Natural killer cell (primary cell): ENCODE measurements around the gene ATP2B2. TPM values are rescaled to one million over a fixed set of nuclear protein-coding genes. Genes with fewer than 3 reads are reported as not detected.

Experiments
- ATAC-seq, 3 donors: fragments of 150-1000 bp in 2 of 3; fragments of 200-7000 bp in 1 of 3; cut with Tn5 transposase; 1 replicate in 1 of 3; 2 replicates in 2 of 3; pipeline ENCODE4 v1.10.0; 2021; ENCODE audit warnings: mild to moderate bottlenecking in 2 of 3, moderate library complexity in 2 of 3
- DNase-seq, 2 donors: peaks; one replicate each; pipeline versions ENCODE4 v3.0.0 to v3.0.0-alpha.2; 2013 to 2021; ENCODE audit warnings: mixed read lengths in 1 of 2
- H3K27ac ChIP-seq: one replicate; pipeline ENCODE4 v1.5.1; 2013; ENCODE audit warnings: mild to moderate bottlenecking, low read length
- H3K27me3 ChIP-seq: one replicate; pipeline ENCODE4 v1.6.1; 2013; ENCODE audit warnings: low read length; ENCODE audit not compliant: control insufficient read depth, insufficient read depth
- H3K36me3 ChIP-seq: one replicate; pipeline ENCODE4 v1.6.1; 2013; ENCODE audit warnings: low read length; ENCODE audit not compliant: control insufficient read depth, insufficient read depth
- H3K4me1 ChIP-seq: one replicate; pipeline ENCODE4 v1.6.1; 2013; ENCODE audit warnings: low read length; ENCODE audit not compliant: control insufficient read depth, insufficient read depth
- H3K4me3 ChIP-seq: one replicate; pipeline ENCODE4 v1.5.1; 2013; ENCODE audit warnings: low read length
- H3K9me3 ChIP-seq: one replicate; pipeline ENCODE4 v1.6.1; 2013; ENCODE audit warnings: low read length; ENCODE audit not compliant: control insufficient read depth, insufficient read depth
- H3K27ac Mint-ChIP-seq, 2 donors: one replicate each; pipeline ENCODE4 v1.8.0; 2022; ENCODE audit warnings: mild to moderate bottlenecking in 2 of 2, mixed read lengths in 2 of 2, moderate library complexity in 1 of 2
- H3K27me3 Mint-ChIP-seq, 2 donors: one replicate each; pipeline ENCODE4 v1.8.0; 2022; ENCODE audit warnings: low read depth in 2 of 2, mixed read lengths in 2 of 2
- H3K36me3 Mint-ChIP-seq: one replicate; pipeline ENCODE4 v1.8.0; 2022; ENCODE audit warnings: mixed read lengths
- H3K4me1 Mint-ChIP-seq, 2 donors: one replicate each; pipeline ENCODE4 v1.8.0; 2022; ENCODE audit warnings: mixed read lengths in 2 of 2
- H3K4me3 Mint-ChIP-seq: one replicate; pipeline ENCODE4 v1.8.0; 2022; ENCODE audit warnings: mild to moderate bottlenecking, moderate library complexity, mixed read lengths
- H3K9me3 Mint-ChIP-seq, 2 donors: one replicate each; pipeline ENCODE4 v1.8.0; 2022; ENCODE audit warnings: mixed read lengths in 2 of 2
- WGBS: methylation state at CpG from one replicate; pipeline ENCODE4 v1.1.7; 2013; ENCODE audit warnings: missing lambda C conversion rate; ENCODE audit not compliant: insufficient coverage; 5-methylcytosine and 5-hydroxymethylcytosine counted together
- intact Hi-C: fragments of 100-400 bp; cut with micrococcal nuclease; formaldehyde crosslinking; loops from one replicate; pipeline ENCODE4 v1.14.2; 2022
- total RNA-seq, 4 donors: library from RNA; stranded (reverse); fragments of 120-200 nt in 1 of 4; gene quantifications; one replicate each; pipeline versions ENCODE4 v1.2.3 to v1.2.4, GENCODE V29; 2013 to 2022
- TF ChIP-seq, protein P1 (sequence below): fragments of 200-600 bp; IDR thresholded peaks from one replicate; pipeline ENCODE4 v1.8.0; 2022; ENCODE audit warnings: antibody characterized with exemption

ATP2B2 gene
- total RNA-seq, 3 donors from 2014 or later (not counting 1 experiment from before 2014, with no cell fraction given): not detected

DNA sequence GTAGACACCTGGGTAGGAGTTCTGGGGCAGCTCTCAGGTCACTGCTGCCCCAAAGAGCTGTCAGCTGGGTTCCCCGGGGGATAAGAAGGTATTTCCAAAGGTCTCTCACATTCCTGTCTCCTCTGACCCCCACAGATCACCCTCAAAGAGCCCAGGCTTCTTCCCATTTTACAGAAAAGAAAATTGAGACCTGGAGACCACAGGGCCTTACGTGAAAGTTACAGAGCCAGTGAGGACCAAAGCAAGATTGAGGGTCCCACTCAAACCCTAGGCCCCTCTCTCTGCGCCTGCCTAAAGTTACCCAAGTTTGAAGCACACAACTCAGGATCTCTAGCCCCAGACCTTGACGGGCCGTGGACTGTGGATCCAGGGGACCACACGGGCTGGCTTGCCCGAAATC lies 3.9 kb upstream of the ATP2B2 start:
- Histone ChIP-seq H3K4me3 (no peak overlapping the region), H3K27ac (no peak overlapping the region), H3K4me1 (peaks cover 7% of the 10 kb centered on the region), H3K27me3 (peaks cover 13% of the 10 kb centered on the region), H3K36me3 (no peaks in the 10 kb centered on the region), H3K9me3 (no peaks in the 10 kb centered on the region)
- intact Hi-C loops: no loop called here
- no peak for DNase-seq
- no peak for ATAC-seq
- TF ChIP-seq, protein P1, sequence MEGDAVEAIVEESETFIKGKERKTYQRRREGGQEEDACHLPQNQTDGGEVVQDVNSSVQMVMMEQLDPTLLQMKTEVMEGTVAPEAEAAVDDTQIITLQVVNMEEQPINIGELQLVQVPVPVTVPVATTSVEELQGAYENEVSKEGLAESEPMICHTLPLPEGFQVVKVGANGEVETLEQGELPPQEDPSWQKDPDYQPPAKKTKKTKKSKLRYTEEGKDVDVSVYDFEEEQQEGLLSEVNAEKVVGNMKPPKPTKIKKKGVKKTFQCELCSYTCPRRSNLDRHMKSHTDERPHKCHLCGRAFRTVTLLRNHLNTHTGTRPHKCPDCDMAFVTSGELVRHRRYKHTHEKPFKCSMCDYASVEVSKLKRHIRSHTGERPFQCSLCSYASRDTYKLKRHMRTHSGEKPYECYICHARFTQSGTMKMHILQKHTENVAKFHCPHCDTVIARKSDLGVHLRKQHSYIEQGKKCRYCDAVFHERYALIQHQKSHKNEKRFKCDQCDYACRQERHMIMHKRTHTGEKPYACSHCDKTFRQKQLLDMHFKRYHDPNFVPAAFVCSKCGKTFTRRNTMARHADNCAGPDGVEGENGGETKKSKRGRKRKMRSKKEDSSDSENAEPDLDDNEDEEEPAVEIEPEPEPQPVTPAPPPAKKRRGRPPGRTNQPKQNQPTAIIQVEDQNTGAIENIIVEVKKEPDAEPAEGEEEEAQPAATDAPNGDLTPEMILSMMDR: no peak
- WGBS: 82% methylated on average over 7 of the region's 7 CpGs
- Mint-ChIP-seq H3K27ac (no peak overlapping the region), H3K4me1 (no peaks in the 10 kb centered on the region), H3K27me3 (peaks cover 9% of the 10 kb centered on the region in 2 donors), H3K4me3 (no peak overlapping the region), H3K36me3 (no peaks in the 10 kb centered on the region), H3K9me3 (no peaks in the 10 kb centered on the region)

DNA sequence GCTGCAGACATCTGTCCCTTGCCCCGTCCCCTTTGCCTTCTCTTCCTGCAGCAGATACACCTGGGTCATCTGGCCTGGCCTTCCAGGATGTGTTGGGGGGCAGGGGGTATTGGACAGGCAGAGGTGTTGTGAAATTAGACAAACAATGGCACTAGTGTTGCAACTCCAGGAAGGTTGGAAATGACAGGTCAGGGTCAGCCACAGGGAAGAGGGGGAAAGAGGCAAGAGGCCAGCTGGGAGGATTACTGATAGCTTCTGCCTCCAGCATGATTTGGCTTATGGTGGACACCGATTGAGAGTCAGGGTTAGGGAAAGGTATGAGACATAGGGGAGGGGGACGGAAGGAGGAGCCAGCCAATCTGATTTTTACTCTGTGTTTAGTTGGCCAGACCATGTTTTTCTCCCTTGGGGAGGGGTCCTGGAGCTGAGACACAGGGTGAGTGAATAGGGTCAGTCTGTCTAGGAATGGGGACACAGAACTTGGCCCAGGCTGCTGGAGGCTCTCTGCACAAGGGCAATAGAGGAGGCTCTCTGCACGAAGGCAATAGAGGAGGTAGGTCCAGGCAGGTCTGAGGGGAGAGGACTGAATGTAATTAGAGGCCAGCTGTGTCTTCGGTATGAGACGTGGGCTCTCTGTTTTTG lies 3.4 kb upstream of the ATP2B2 start:
- ATAC-seq (no peak), DNase-seq (no peak)
- Mint-ChIP-seq H3K4me3 (no peak overlapping the region), H3K36me3 (no peaks in the 10 kb centered on the region), H3K27me3 (peaks cover 12 to 13% of the 10 kb centered on the region in 2 donors), H3K27ac (no peak overlapping the region), H3K4me1 (no peaks in the 10 kb centered on the region), H3K9me3 (no peaks in the 10 kb centered on the region)
- Histone ChIP-seq H3K4me3 (no peak overlapping the region), H3K9me3 (no peaks in the 10 kb centered on the region), H3K4me1 (peaks cover 7% of the 10 kb centered on the region), H3K27me3 (peaks cover 13% of the 10 kb centered on the region), H3K27ac (no peak overlapping the region), H3K36me3 (no peaks in the 10 kb centered on the region)
- 81% methylated on average over 6 of the region's 6 CpGs for WGBS
- intact Hi-C loops: no loop called here
- TF ChIP-seq, protein P1: no peak

DNA sequence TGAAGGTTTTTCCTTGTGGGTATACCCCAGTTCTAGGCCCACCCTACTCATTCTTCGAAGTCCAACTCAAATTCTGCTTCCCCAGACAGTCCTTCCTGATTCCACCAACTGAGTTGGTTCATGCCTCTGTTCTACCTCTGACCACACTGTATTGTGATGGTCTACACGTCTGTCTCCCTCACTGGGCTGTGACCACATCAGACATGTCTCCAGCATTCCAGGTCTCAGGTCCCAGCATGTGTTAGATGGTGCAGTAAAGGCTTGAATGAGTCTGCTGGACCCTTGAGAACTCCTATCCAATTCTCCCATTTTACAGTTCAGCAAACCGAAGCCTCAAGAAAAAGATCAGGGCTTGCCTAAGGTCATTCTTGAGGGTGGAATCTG lies 2.8 kb upstream of the ATP2B2 start:
- Mint-ChIP-seq H3K27me3 (peaks cover 10 to 16% of the 10 kb centered on the region in 2 donors), H3K4me3 (no peak overlapping the region), H3K4me1 (no peaks in the 10 kb centered on the region), H3K27ac (no peak overlapping the region), H3K9me3 (no peaks in the 10 kb centered on the region), H3K36me3 (no peaks in the 10 kb centered on the region)
- Histone ChIP-seq H3K27ac (no peak overlapping the region), H3K36me3 (no peaks in the 10 kb centered on the region), H3K27me3 (peaks cover 13% of the 10 kb centered on the region), H3K9me3 (no peaks in the 10 kb centered on the region), H3K4me1 (peaks cover 7% of the 10 kb centered on the region), H3K4me3 (no peak overlapping the region)
- ATAC-seq (no peak), DNase-seq (no peak)
- intact Hi-C loops: no loop called here
- TF ChIP-seq, protein P1: no peak
- WGBS: 70% methylated on average over 3 of the region's 3 CpGs

DNA sequence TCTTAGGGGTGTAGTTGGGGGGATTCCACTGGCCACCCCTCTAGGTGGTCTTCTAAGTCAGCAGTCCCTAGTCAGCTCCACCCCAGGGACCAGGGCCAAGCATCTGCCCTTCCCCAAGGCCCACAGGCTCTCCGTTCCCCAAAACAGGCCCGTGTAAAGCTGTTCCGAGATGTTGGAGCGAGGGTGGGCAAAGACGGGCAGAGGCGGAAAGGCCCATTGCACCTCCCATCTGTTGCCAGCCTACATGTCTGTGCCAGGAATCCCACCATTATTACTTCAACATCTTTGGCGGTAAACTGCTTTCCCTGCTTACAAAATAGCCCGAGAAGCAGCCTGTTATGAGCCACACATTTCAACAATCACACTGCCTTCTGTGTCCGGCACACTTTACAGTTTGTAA lies 1.9 kb upstream of the ATP2B2 start:
- no peaks in the 10 kb centered on the region for H3K36me3 Mint-ChIP-seq
- no peaks in the 10 kb centered on the region for H3K9me3 ChIP-seq
- TF ChIP-seq, protein P1: no peak
- H3K4me3 Mint-ChIP-seq: no peak overlapping the region
- no peak for DNase-seq
- H3K9me3 Mint-ChIP-seq: no peaks in the 10 kb centered on the region
- H3K27me3 ChIP-seq: peaks cover 13% of the 10 kb centered on the region
- H3K4me1 Mint-ChIP-seq: no peaks in the 10 kb centered on the region
- peaks cover 7% of the 10 kb centered on the region for H3K4me1 ChIP-seq
- no peak overlapping the region for H3K27ac Mint-ChIP-seq
- intact Hi-C loops: no loop called here
- no peaks in the 10 kb centered on the region for H3K36me3 ChIP-seq
- no peak overlapping the region for H3K27ac ChIP-seq
- no peak overlapping the region for H3K4me3 ChIP-seq
- ATAC-seq: no peak
- WGBS: 91% methylated on average over 9 of the region's 9 CpGs
- peaks cover 6 to 16% of the 10 kb centered on the region in 2 donors for H3K27me3 Mint-ChIP-seq
